Naive thymus-derived CD4-positive, alpha-beta T cell (primary cell): ENCODE measurements around the gene CLPSL1. TPM values are rescaled to one million over a fixed set of nuclear protein-coding genes. Genes with fewer than 3 reads are reported as not detected.
A peak's percentile ranks its signal among the peaks of the same experiment; 100 is the strongest.

Experiments used
- ATAC-seq: fragments of 150-1000 bp; cut with Tn5 transposase; 2 replicates; pipeline ENCODE4 v1.10.0; 2021; ENCODE audit warnings: mild to moderate bottlenecking, moderate library complexity
- CTCF ChIA-PET: fragments of 350-600 bp; sonication (Branson Sonifier 250); formaldehyde crosslinking; loops from one replicate; lab custom pipeline; 2021; ENCODE audit warnings: antibody characterized with exemption; lab: Charles Lee
- POLR2A ChIA-PET: fragments of 350-600 bp; sonication (Branson Sonifier 250); formaldehyde crosslinking; loops from one replicate; lab custom pipeline; 2021; ENCODE audit warnings: antibody characterized with exemption, inconsistent platforms; lab: Charles Lee
- DNase-seq, 9 donors: peaks; one replicate each; pipeline versions ENCODE4 v3.0.0 to v3.0.0-alpha.2; 2020 to 2022; ENCODE audit warnings: mixed read lengths in 1 of 9
- H3K27ac ChIP-seq: one replicate; pipeline ENCODE4 v1.7.0; 2013; ENCODE audit warnings: mild to moderate bottlenecking, low read depth, low read length, moderate library complexity
- H3K27me3 ChIP-seq, 2 donors: one replicate each; pipeline ENCODE4 v1.7.0; 2013; ENCODE audit warnings: low read length in 2 of 2, mild to moderate bottlenecking in 2 of 2, moderate library complexity in 2 of 2; ENCODE audit not compliant: control insufficient read depth in 2 of 2, insufficient read depth in 2 of 2
- H3K36me3 ChIP-seq, 3 experiments: 1 replicate in 2 of 3; 2 replicates in 1 of 3; pipeline ENCODE4 v1.7.0; 2013; ENCODE audit warnings: low read length in 3 of 3, mild to moderate bottlenecking in 3 of 3, moderate library complexity in 1 of 3; ENCODE audit not compliant: insufficient read depth in 3 of 3, control insufficient read depth in 2 of 3
- H3K4me1 ChIP-seq, 2 donors: one replicate each; pipeline ENCODE4 v1.7.0; 2013; ENCODE audit warnings: low read length in 2 of 2, mild to moderate bottlenecking in 2 of 2, moderate library complexity in 1 of 2; ENCODE audit not compliant: control insufficient read depth in 2 of 2, insufficient read depth in 2 of 2
- H3K4me3 ChIP-seq: 2 replicates; pipeline ENCODE4 v1.7.0; 2013; ENCODE audit warnings: mild to moderate bottlenecking, low read length
- H3K9me3 ChIP-seq, 3 experiments: 1 replicate in 2 of 3; 2 replicates in 1 of 3; pipeline ENCODE4 v1.7.0; 2013; ENCODE audit warnings: low read length in 3 of 3; ENCODE audit not compliant: control insufficient read depth in 2 of 3
- H3K27ac Mint-ChIP-seq, 9 donors: one replicate each; pipeline ENCODE4 v1.8.0; 2020 to 2022; ENCODE audit warnings: mixed read lengths in 9 of 9, mild to moderate bottlenecking in 8 of 9, moderate library complexity in 5 of 9, inconsistent platforms in 2 of 9
- H3K27me3 Mint-ChIP-seq, 5 donors: one replicate each; pipeline ENCODE4 v1.8.0; 2021 to 2022; ENCODE audit warnings: mixed read lengths in 5 of 5, mild to moderate bottlenecking in 1 of 5
- H3K36me3 Mint-ChIP-seq, 5 donors: one replicate each; pipeline ENCODE4 v1.8.0; 2020 to 2022; ENCODE audit warnings: mixed read lengths in 5 of 5, mild to moderate bottlenecking in 3 of 5, inconsistent platforms in 1 of 5
- H3K4me1 Mint-ChIP-seq, 7 donors: one replicate each; pipeline ENCODE4 v1.8.0; 2020 to 2022; ENCODE audit warnings: mixed read lengths in 7 of 7, mild to moderate bottlenecking in 3 of 7, inconsistent platforms in 1 of 7
- H3K4me3 Mint-ChIP-seq, 10 donors: one replicate each; pipeline ENCODE4 v1.8.0; 2020 to 2022; ENCODE audit warnings: mild to moderate bottlenecking in 10 of 10, mixed read lengths in 10 of 10, moderate library complexity in 6 of 10, inconsistent platforms in 2 of 10
- H3K9me3 Mint-ChIP-seq, 11 donors: one replicate each; pipeline ENCODE4 v1.8.0; 2020 to 2022; ENCODE audit warnings: mixed read lengths in 11 of 11, mild to moderate bottlenecking in 4 of 11, inconsistent platforms in 1 of 11, moderate library complexity in 1 of 11
- intact Hi-C, 2 donors: fragments of 100-400 bp; cut with micrococcal nuclease; formaldehyde crosslinking; loops; one replicate each; pipeline ENCODE4 v1.15.1; 2023
- polyA plus RNA-seq, 2 donors: library from polyadenylated mRNA; unstranded; fragments of 300-500 nt; fragmentation: Illumina TruSeq; gene quantifications; one replicate each; pipeline ENCODE4 v1.2.3, GENCODE V29; 2021
- total RNA-seq, 6 experiments: library from RNA in 5 of 6; stranded (reverse) in 5 of 6; gene quantifications; 1 replicate in 5 of 6; 2 replicates in 1 of 6; pipeline ENCODE4 v1.2.3 and lab custom pipeline; 2021 to 2026

CLPSL1 gene
- total and polyA plus RNA-seq, 7 experiments from 2014 or later: not detected

- CTCF ChIA-PET: interaction anchor here (0.6 kb wide), 1 partner anchor 211 kb away, joined by 3 read pairs; no protein-coding TSS in a partner anchor
- no peak overlapping the region for H3K4me3 ChIP-seq
- H3K36me3 Mint-ChIP-seq: no peaks in the 10 kb centered on the region
- H3K27ac Mint-ChIP-seq: no peak overlapping the region
- intact Hi-C loops: no loop called here
- no peaks in the 10 kb centered on the region for H3K9me3 ChIP-seq
- H3K27me3 Mint-ChIP-seq: peaks cover 0 to 10% (median 5%) of the 10 kb centered on the region in 5 donors
- no peaks in the 10 kb centered on the region for H3K36me3 ChIP-seq
- H3K4me1 Mint-ChIP-seq: peaks cover 0 to 2% (median 0%) of the 10 kb centered on the region in 7 donors
- no peak overlapping the region for H3K27ac ChIP-seq
- H3K27me3 ChIP-seq: no peaks in the 10 kb centered on the region
- no peak for DNase-seq
- POLR2A ChIA-PET: no interaction called here
- no peak for ATAC-seq
- no peaks in the 10 kb centered on the region for H3K4me1 ChIP-seq
- H3K9me3 Mint-ChIP-seq: peaks cover 0 to 2% (median 0%) of the 10 kb centered on the region in 11 donors
- H3K4me3 Mint-ChIP-seq: no peak overlapping the region
These were observed 17.9 kb downstream of the CLPSL1 start for GRCh38 chr6:35798706-35799105.

GRCh38 chr6:35801148-35801547, 20.3 kb downstream of the CLPSL1 start:
- no peak for ATAC-seq
- no peak for DNase-seq
- POLR2A ChIA-PET: no interaction called here

GRCh38 chr6:35804996-35805736, 24.3 kb downstream of the CLPSL1 start, which contains the start of gene LHFPL5:
LHFPL5 (plus strand) TSS chr6:35805352; CDS start chr6:35805671, 319 bp downstream.
- no peaks in the 10 kb centered on the region for H3K36me3 ChIP-seq
- no peak within 1 kb of the TSS for H3K4me3 ChIP-seq
- Mint-ChIP-seq H3K36me3 (peaks cover 0 to 5% (median 0%) of the 10 kb centered on the region in 5 donors), H3K4me3 (peak within 1 kb of the TSS in 6 of 10 donors; percentile 7 to 72 (median 39)), H3K27ac (peak within 1 kb of the TSS in 1 of 9 donors; percentile 59), H3K4me1 (peaks cover 0 to 10% (median 5%) of the 10 kb centered on the region in 7 donors), H3K9me3 (peaks cover 0 to 5% (median 2%) of the 10 kb centered on the region in 11 donors), H3K27me3 (peaks cover 11 to 30% (median 27%) of the 10 kb centered on the region in 5 donors)
- peak; percentile 14 to 85 (median 50) for DNase-seq
- no peak within 1 kb of the TSS for H3K27ac ChIP-seq
- POLR2A ChIA-PET: no interaction called here
- H3K9me3 ChIP-seq: no peaks in the 10 kb centered on the region
- no peaks in the 10 kb centered on the region for H3K4me1 ChIP-seq
- ATAC-seq: peak; percentile 79
- CTCF ChIA-PET: no interaction called here
- peaks cover 0 to 2% of the 10 kb centered on the region in 2 donors for H3K27me3 ChIP-seq
- intact Hi-C loops: no loop called here

More at GRCh38 chr6:35801148-35801547, 20.3 kb downstream of the CLPSL1 start:
- no peak overlapping the region for H3K27ac ChIP-seq
- CTCF ChIA-PET: no interaction called here
- peaks cover 0 to 2% of the 10 kb centered on the region in 2 donors for H3K27me3 ChIP-seq
- Mint-ChIP-seq H3K4me3 (no peak overlapping the region), H3K4me1 (peaks cover 0 to 10% (median 5%) of the 10 kb centered on the region in 7 donors), H3K9me3 (peaks cover 0 to 4% (median 0%) of the 10 kb centered on the region in 11 donors), H3K27me3 (peaks cover 2 to 14% (median 11%) of the 10 kb centered on the region in 5 donors), H3K27ac (no peak overlapping the region), H3K36me3 (no peaks in the 10 kb centered on the region)
- H3K9me3 ChIP-seq: no peaks in the 10 kb centered on the region
- intact Hi-C loops: no loop called here
- no peaks in the 10 kb centered on the region for H3K36me3 ChIP-seq
- H3K4me1 ChIP-seq: no peaks in the 10 kb centered on the region
- H3K4me3 ChIP-seq: no peak overlapping the region

GRCh38 chr6:35808688-35809087, 27.9 kb downstream of the CLPSL1 start:
- Mint-ChIP-seq H3K4me1 (peaks cover 0 to 10% (median 7%) of the 10 kb centered on the region in 7 donors), H3K27ac (no peak overlapping the region), H3K4me3 (no peak overlapping the region), H3K9me3 (peaks cover 0 to 5% (median 0%) of the 10 kb centered on the region in 11 donors), H3K36me3 (peaks cover 0 to 5% (median 0%) of the 10 kb centered on the region in 5 donors), H3K27me3 (peaks cover 6 to 31% (median 27%) of the 10 kb centered on the region in 5 donors)
- intact Hi-C loops: no loop called here
- no peaks in the 10 kb centered on the region for H3K4me1 ChIP-seq
- ATAC-seq (no peak), DNase-seq (no peak)
- CTCF ChIA-PET: interaction anchor here (0.6 kb wide), 1 partner anchor 360 kb away, joined by 3 read pairs; no protein-coding TSS in a partner anchor
- H3K9me3 ChIP-seq: no peaks in the 10 kb centered on the region
- no peak overlapping the region for H3K27ac ChIP-seq
- peaks cover 0 to 2% of the 10 kb centered on the region in 2 donors for H3K27me3 ChIP-seq
- no peaks in the 10 kb centered on the region for H3K36me3 ChIP-seq
- H3K4me3 ChIP-seq: no peak overlapping the region
- POLR2A ChIA-PET: no interaction called here

- peaks cover 6 to 31% (median 25%) of the 10 kb centered on the region in 5 donors for H3K27me3 Mint-ChIP-seq
- intact Hi-C loops: no loop called here
These were observed 29.0 kb downstream of the CLPSL1 start for GRCh38 chr6:35809809-35810208.

GRCh38 chr6:35810971-35811698, 30.3 kb downstream of the CLPSL1 start:
- intact Hi-C loops: no loop called here
- Histone ChIP-seq H3K9me3 (no peaks in the 10 kb centered on the region), H3K27me3 (no peaks in the 10 kb centered on the region), H3K27ac (no peak overlapping the region), H3K4me1 (no peaks in the 10 kb centered on the region), H3K4me3 (no peak overlapping the region), H3K36me3 (no peaks in the 10 kb centered on the region)
- ATAC-seq (no peak), DNase-seq (no peak)
- CTCF ChIA-PET: no interaction called here
- H3K27ac Mint-ChIP-seq: no peak overlapping the region
- no peak overlapping the region for H3K4me3 Mint-ChIP-seq
- H3K4me1 Mint-ChIP-seq: peaks cover 0 to 1% (median 0%) of the 10 kb centered on the region in 7 donors
- POLR2A ChIA-PET: interaction anchor here (0.6 kb wide), 1 partner anchor 576 kb away, joined by 3 read pairs; the partner anchor contains the start of gene ETV7
- H3K27me3 Mint-ChIP-seq: peaks cover 2 to 23% (median 17%) of the 10 kb centered on the region in 5 donors
- peaks cover 0 to 5% (median 0%) of the 10 kb centered on the region in 5 donors for H3K36me3 Mint-ChIP-seq
- peaks cover 0 to 4% (median 0%) of the 10 kb centered on the region in 11 donors for H3K9me3 Mint-ChIP-seq

More at GRCh38 chr6:35809809-35810208, 29.0 kb downstream of the CLPSL1 start:
- CTCF ChIA-PET: no interaction called here
- H3K9me3 Mint-ChIP-seq: peaks cover 0 to 4% (median 0%) of the 10 kb centered on the region in 11 donors
- Histone ChIP-seq H3K36me3 (no peaks in the 10 kb centered on the region), H3K9me3 (no peaks in the 10 kb centered on the region), H3K27me3 (peaks cover 0 to 2% of the 10 kb centered on the region in 2 donors), H3K4me1 (no peaks in the 10 kb centered on the region), H3K27ac (no peak overlapping the region), H3K4me3 (no peak overlapping the region)
- DNase-seq: no peak
- H3K4me1 Mint-ChIP-seq: peaks cover 0 to 8% (median 5%) of the 10 kb centered on the region in 7 donors
- H3K27ac Mint-ChIP-seq: no peak overlapping the region
- POLR2A ChIA-PET: no interaction called here
- H3K36me3 Mint-ChIP-seq: peaks cover 0 to 5% (median 0%) of the 10 kb centered on the region in 5 donors
- ATAC-seq: no peak
- H3K4me3 Mint-ChIP-seq: no peak overlapping the region
